ENCODE data around the gene OCA2.

Gene OCA2

DNA sequence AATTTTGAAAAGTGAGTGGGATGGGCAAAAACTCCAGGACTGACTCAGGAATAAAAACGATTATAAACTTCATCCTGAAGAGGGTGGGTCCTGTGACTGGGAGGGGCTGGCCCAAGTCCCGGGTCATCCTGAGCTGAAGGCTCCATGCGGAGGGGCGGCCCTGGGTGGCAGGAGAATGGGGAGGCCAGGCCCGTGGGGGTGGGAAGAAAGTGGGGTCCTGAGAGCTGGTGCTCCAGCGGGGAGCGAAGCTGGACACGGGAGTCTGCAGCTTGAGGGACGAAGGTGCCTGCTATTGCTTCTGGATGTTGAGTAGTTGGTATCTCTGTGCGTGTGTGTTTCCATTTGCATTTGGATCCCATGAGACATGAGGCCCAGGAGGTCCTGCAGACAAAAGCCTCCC lies 4.7 kb upstream of the OCA2 start:
- DNase-seq: no peak

- DNase-seq: no peak
Measured at GRCh38 chr15:28101983-28102441, 2.9 kb upstream of the OCA2 start.

DNA sequence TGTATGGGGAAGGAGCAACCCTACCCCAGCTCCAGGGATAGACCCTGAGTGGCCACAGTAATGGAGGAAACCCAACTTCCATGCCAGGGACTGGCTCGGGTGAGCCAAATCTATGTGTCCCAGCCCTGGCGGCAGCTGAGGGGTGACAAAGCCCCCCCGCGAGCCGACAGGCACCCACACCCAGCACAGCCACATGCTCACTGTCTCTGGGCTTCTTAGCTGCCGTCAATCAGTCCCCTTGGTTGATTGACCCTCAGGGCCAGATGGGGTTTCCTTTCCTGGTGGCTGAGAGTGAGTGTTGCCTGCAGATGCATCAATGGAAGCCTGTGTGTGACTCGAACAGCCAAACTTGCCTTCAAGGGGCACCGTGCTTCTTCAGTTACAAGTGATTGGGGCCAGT lies 2.1 kb upstream of the OCA2 start:
- no peak for DNase-seq

- DNase-seq: no peak
Measured at GRCh38 chr15:28100516-28101195, 1.5 kb upstream of the OCA2 start.

GRCh38 chr15:28099555-28100140 lies 533 bp upstream of the OCA2 start:
- no peak for DNase-seq

DNA sequence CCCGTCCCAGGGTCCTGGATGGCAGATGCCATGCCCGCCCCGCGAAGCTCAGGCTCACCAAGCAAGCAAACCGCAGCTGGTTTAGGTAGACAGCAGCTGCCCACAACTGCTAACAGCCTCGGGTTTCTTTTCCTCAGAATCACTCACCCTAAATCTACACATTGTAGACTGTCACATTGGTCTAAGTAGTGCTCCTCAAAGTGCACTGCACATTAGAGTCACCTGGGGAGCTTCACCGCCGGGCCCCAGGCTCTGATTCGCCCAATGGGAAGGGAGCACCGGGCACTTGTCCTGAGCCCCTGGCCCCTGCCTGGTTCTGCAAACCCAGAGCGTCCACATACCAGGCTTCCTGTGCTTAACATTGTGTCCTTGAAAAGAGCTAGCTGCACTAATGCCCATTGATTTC lies 752 bp downstream of the OCA2 start:
- DNase-seq: no peak

GRCh38 chr15:28097656-28098359 lies 1.3 kb downstream of the OCA2 start:
- DNase-seq: no peak

- DNase-seq: no peak
Measured at GRCh38 chr15:28096670-28097431, 2.3 kb downstream of the OCA2 start.

GRCh38 chr15:28096411-28096669 lies 2.8 kb downstream of the OCA2 start:
- no peak for DNase-seq

DNA sequence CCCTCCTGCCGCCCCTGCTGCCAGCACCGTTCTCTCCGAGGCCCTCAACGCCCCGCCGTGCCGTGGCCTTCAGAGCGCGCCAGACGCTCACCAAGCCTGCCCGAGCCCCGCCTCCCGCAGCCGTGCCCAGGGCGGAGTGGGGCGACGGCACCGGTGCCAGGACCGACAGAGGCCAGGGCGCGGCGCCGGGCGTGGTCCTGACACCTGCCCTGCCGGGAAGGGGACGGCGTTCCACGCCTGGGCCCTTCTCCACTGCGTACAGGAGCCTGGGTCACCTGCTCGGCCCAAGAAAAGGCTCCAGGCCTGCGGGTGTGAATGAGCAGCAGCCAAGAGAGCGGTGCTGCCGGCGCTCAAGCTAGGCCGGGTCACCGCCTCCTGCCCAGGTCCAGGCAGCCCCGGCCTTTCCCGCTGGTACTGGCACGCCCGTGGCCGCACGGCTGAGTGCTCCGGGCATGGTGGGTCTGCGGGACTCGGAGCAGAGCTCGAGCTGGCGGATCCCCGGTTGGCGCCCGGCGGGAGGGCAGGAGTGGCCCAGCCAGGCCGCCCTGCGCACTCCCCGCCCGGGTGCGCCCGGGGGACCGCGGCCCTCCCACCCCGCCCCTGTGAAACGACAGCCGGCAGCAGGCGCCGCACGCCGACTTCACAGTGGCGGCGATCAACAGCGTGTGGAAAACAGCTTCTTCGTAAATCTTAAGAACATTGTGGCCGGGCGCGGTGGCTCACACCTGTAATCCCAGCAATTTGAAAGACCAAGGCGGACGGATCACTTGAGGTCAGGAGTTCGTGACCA lies 4.2 kb downstream of the OCA2 start:
- DNase-seq: no peak

DNA sequence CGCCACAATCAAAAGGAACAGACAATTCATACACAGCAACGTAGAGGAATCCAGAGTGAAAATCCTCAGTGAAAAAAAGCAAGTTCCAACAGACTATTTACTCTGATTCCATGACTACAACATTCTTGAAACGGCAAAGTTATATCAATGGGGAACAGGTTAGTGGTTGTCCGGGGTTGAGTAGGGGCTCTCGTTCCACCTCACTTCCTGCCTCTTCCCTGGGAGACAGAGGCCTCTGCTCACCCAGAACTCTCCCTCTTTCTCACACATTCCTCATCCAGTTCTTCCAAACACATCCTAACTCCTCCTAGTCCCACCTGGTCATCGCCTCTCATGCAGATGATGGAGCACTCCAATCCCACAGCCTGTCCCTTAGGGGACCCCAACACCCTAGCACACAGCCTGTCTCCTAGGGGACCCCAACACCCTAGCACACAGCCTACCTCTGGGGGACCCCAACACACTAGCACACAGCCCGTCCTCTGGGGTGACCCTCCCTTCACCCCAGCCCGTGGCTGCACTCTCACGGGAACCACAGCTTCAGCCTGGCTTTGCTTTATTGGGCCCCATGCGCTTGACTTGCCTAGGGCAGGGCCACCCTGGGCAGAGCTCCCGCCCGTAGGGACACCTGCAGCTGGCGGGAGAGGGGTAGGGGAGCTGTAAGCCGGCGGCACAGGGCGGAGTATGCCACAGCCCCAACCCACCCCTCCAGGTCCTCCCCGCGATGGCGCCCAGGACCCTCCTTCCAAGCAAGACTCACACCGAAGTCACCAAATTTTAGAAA lies 5.2 kb downstream of the OCA2 start:
- DNase-seq: no peak

- no peak for DNase-seq
Measured at GRCh38 chr15:28091313-28091712, 7.8 kb downstream of the OCA2 start.

DNA sequence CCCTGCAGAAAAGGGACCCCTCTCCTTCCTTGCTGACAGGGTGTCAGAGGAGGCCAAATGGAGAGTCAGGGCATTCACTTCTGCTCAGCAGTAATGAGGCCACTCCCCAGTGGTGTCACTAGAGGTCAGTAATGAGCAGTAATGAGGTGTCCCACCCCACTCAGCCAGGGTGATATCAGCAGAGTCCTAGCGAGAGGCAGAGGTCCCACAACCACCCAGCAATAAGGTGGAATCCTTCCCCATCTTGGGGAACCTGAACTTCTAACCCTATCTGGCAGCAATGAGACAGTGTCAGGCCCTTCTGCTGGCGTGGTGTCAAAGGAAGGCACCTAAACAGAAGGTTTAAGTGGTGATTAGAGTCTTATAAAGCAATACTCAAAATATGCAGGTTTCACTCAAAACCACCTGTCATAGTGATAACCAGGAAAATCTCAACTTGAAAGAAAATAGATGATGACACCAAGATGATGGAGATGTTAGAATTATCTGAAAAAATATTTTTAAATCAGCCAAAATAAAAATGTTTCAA lies 12.9 kb downstream of the OCA2 start:
- DNase-seq: peak; percentile 52

GRCh38 chr15:28085489-28086174 lies 13.5 kb downstream of the OCA2 start:
- DNase-seq: no peak

- DNase-seq: peak; percentile 40
Measured at GRCh38 chr15:28084547-28084946, 14.6 kb downstream of the OCA2 start.

DNA sequence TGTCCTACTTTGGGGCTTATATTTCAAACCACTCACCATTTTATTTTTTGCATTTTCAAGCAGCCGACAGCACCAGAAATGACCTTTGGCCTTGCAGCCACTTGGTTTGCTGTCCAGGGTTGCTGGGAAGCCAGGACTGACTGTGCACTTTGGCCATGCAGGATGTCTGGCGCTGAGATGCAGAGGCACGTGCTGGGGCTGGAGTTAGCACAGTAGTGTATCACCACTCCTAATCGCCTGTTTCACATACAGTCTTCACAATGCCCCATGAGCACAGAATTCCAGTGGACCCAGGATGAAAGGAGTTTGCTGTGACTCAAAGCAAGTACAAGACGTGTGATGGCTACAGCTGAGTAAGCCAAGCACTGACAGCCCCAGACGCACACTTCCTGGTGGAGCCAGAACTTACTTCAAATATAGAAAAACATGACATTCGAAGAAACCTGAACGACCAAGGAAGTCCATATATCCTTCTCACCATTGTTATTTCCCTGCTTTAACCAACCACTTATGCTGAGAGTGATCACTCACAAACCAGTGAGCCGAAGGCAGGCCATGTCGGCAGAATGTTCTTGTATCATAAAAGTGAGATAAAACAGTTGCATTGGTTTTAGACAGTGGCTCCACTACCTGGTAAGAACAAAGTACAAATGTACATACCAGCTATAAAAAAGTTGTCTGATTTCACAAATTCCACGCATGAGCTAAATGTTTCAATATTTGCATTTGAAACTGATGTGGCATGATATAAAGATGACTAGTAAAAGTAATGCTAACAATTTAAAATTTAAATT lies 16.0 kb downstream of the OCA2 start:
- no peak for DNase-seq

- DNase-seq: no peak
Measured at GRCh38 chr15:28081594-28081993, 17.5 kb downstream of the OCA2 start.

GRCh38 chr15:28080386-28080785 lies 18.7 kb downstream of the OCA2 start:
- DNase-seq: no peak

DNA sequence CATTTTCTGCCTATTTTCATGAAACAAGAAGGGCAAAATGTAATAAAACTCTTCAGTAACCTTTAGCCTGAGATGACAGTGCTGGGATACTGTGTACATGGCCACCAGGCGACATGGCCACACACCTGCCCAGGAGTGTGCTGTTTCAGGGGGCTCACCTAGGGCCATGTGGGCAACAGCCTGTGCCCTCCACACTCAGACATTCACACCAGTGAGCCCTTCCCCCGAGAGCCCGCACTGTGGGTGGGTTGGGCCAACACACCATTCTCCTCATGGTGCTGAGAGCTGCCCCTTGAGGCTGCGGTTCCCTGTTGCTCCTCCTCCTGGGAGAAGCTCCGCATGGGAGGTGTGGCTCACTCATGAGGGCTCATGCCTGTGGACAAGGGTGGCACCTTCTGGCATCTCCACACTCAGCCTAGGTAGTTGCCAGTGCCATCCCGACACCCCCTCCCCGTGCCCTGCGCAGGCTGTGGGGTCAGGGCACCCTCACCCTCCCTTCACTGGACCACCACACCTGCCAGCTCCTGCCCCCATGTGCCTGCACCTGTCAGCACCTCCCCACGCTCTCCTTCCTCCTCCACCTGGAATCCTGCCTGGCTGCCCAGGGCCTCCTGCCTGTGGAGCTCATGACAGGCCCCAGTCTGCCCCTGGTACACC lies 19.7 kb downstream of the OCA2 start:
- DNase-seq: no peak

GRCh38 chr15:28078191-28078719 lies 20.9 kb downstream of the OCA2 start:
- no peak for DNase-seq

All from fibroblast of skin of right biceps (primary cell).